A549 (cell line): Measurements from ENCODE around the gene MERTK. TPM values are rescaled to one million over a fixed set of nuclear protein-coding genes. Genes with fewer than 3 reads are reported as not detected.
"Not testable (repeated sequence)": the region's sequence is repeated elsewhere in the genome, so short reads cannot be mapped to it uniquely, and the experiment has no call there.

Experiments
- ATAC-seq, 2 experiments: fragments of 200-7000 bp in 1 of 2; fragments of >200 bp in 1 of 2; cut with Nextera tagmentation in 1 of 2; cut with Tn5 transposase in 1 of 2; 3 replicates each; pipeline versions ENCODE4 v1.8.0 to v1.9.1; 2018 to 2020; ENCODE audit warnings: mild to moderate bottlenecking in 1 of 2, moderate library complexity in 1 of 2
- CTCF ChIA-PET: fragments of 300-600 bp; sonication (Branson Sonifier 250); formaldehyde crosslinking; extraction: SDS; loops from one replicate; lab custom pipeline; 2021; ENCODE audit warnings: antibody characterized with exemption, inconsistent platforms; lab: Yijun Ruan, JAX
- POLR2A ChIA-PET: fragments of 350-600 bp; formaldehyde crosslinking; extraction: SDS; loops from one replicate; lab custom pipeline; 2021; ENCODE audit warnings: antibody characterized with exemption, inconsistent platforms; lab: Yijun Ruan, JAX
- DNase-seq, 2 experiments: peaks; one replicate each; pipeline versions ENCODE4 v3.0.0 to v3.0.0-alpha.2; 2011 to 2016; ENCODE audit warnings: low read depth in 1 of 2, low spot score in 1 of 2
- FAIRE-seq: peaks from 2 replicates; lab custom pipeline; 2011; peaks lifted over from hg19 to GRCh38; lab: Jason Lieb, UNC
- H3K27ac ChIP-seq, 2 experiments: fragments of >200 bp; sonication (Bioruptor Twin); formaldehyde crosslinking; 3 replicates each; pipeline ENCODE4 v1.5.1; 2016 to 2017
- H3K4me1 ChIP-seq: fragments of >200 bp; sonication (Bioruptor Twin); formaldehyde crosslinking; 3 replicates; pipeline ENCODE4 v1.6.1; 2016
- H3K4me2 ChIP-seq: fragments of >200 bp; sonication (Bioruptor Twin); formaldehyde crosslinking; 3 replicates; pipeline ENCODE4 v1.6.1; 2016
- H3K4me3 ChIP-seq: fragments of >200 bp; sonication (Bioruptor Twin); formaldehyde crosslinking; 3 replicates; pipeline ENCODE4 v1.5.1; 2016
- H3K9me3 ChIP-seq: fragments of >200 bp; sonication (Bioruptor Twin); formaldehyde crosslinking; 3 replicates; pipeline ENCODE4 v1.6.1; 2016
- BHLHE40 ChIP-seq: IDR thresholded peaks from 2 replicates; pipeline ENCODE4 v1.6.1; 2012; ENCODE audit warnings: low read depth, low read length, inconsistent platforms
- CBX8 ChIP-seq: fragments of 200-600 bp; sonication (generic); IDR thresholded peaks from 2 replicates; pipeline ENCODE4 v1.6.1; 2016
- HES2 ChIP-seq: fragments of >200 bp; sonication (Bioruptor Twin); formaldehyde crosslinking; IDR thresholded peaks from 2 replicates; pipeline ENCODE4 v1.6.1; 2016
- HOXB5 ChIP-seq: fragments of 250-450 bp; sonication (Bioruptor Pico); IDR thresholded peaks from 2 replicates; pipeline ENCODE4 v1.5.0; 2020; ENCODE audit warnings: mild to moderate bottlenecking, moderate library complexity
- KDM1A ChIP-seq: fragments of 200-600 bp; sonication (generic); IDR thresholded peaks from 2 replicates; pipeline ENCODE4 v1.6.1; 2016; ENCODE audit warnings: low read depth, mild to moderate bottlenecking
- MYC ChIP-seq: IDR thresholded peaks from 2 replicates; pipeline ENCODE4 v1.6.1; 2012; ENCODE audit warnings: mild to moderate bottlenecking, inconsistent platforms, low read length, improper control_type of control experiment, borderline replicate concordance
- NFE2L2 ChIP-seq: fragments of 150-350 bp; conservative IDR thresholded peaks from 2 replicates; pipeline ENCODE4 v1.6.1; 2014; ENCODE audit warnings: low read length
- NR3C1 ChIP-seq: fragments of >200 bp; sonication (Bioruptor Twin); formaldehyde crosslinking; IDR thresholded peaks from 3 replicates; pipeline ENCODE4 v1.6.1; 2017
- RAD21 ChIP-seq, 2 experiments: fragments of >200 bp in 1 of 2; sonication (Bioruptor Twin) in 1 of 2; formaldehyde crosslinking in 1 of 2; IDR thresholded peaks in 1 of 2; conservative IDR thresholded peaks in 1 of 2; 2 replicates in 1 of 2; 3 replicates in 1 of 2; pipeline ENCODE4 v1.6.1; 2012 to 2018; ENCODE audit warnings: inconsistent platforms in 1 of 2
- RFX5 ChIP-seq: fragments of 450-650 bp; IDR thresholded peaks from 2 replicates; pipeline ENCODE4 v1.7.1; 2014; ENCODE audit warnings: antibody characterized with exemption, mild to moderate bottlenecking, moderate library complexity
- SMC3 ChIP-seq: fragments of >200 bp; sonication (Bioruptor Twin); formaldehyde crosslinking; IDR thresholded peaks from 3 replicates; pipeline ENCODE4 v1.6.1; 2018; ENCODE audit warnings: inconsistent platforms
- SREBF2 ChIP-seq: fragments of 450-650 bp; IDR thresholded peaks from 2 replicates; pipeline ENCODE4 v1.6.1; 2014; ENCODE audit warnings: mild to moderate bottlenecking, moderate library complexity
- TFCP2L1 ChIP-seq: fragments of 250-450 bp; sonication (Bioruptor Pico); IDR thresholded peaks from 2 replicates; pipeline ENCODE4 v1.5.0; 2021; ENCODE audit warnings: mild to moderate bottlenecking
- USF2 ChIP-seq: fragments of 450-650 bp; IDR thresholded peaks from 2 replicates; pipeline ENCODE4 v1.6.1; 2014; ENCODE audit warnings: antibody characterized with exemption
- ZFP36 ChIP-seq: fragments of 450-650 bp; IDR thresholded peaks from 2 replicates; pipeline ENCODE4 v1.6.1; 2014; ENCODE audit warnings: borderline replicate concordance; ENCODE audit not compliant: partially characterized antibody
- WGBS: methylation state at CpG from one replicate; pipeline ENCODE4 v1.1.6; 2017; ENCODE audit errors: missing lambda C conversion rate; 5-methylcytosine and 5-hydroxymethylcytosine counted together
- polyA plus RNA-seq, 4 experiments: library from polyadenylated mRNA; depleted of rRNA in 3 of 4; stranded (reverse); fragments of >200 nt; fragmentation: RNase III in 1 of 4; extraction: RNeasy Plus Mini Kit Qiagen cat#74134 plus additional on column Dnase treatment in 1 of 4; gene quantifications; 2 replicates in 3 of 4; 3 replicates in 1 of 4; pipeline ENCODE4 v1.2.3, GENCODE V29; 2011 to 2017

The MERTK gene
- polyA plus RNA-seq, 2 of the 4 experiments (the other 2 are of a cell fraction), result 1.4 to 4.0 TPM

- 88% methylated on average over 7 of the region's 7 CpGs for WGBS
- Histone ChIP-seq H3K27ac (no peak overlapping the region), H3K4me2 (no peak overlapping the region), H3K4me3 (no peak overlapping the region), H3K9me3 (no peaks in the 10 kb centered on the region), H3K4me1 (no peaks in the 10 kb centered on the region)
- TF ChIP-seq SMC3 (no peak), NR3C1 (no peak), KDM1A (no peak), CBX8 (no peak), TFCP2L1 (CRISPR knock-in tag) (no peak), RFX5 (no peak), HOXB5 (no peak), HES2 (no peak)
- FAIRE-seq, result no peak
- DNase-seq, result no peak
- ChIA-PET POLR2A (no interaction called here), CTCF (no interaction called here)
- no peak for ATAC-seq
Observed at GRCh38 chr2:111961663-111962062, 63.3 kb downstream of the MERTK start.

GRCh38 chr2:111963086-111963485 lies 64.7 kb downstream of the MERTK start:
- DNase-seq, H3K4me2 ChIP-seq, ATAC-seq, H3K27ac ChIP-seq, H3K4me1 ChIP-seq, FAIRE-seq, H3K9me3 ChIP-seq, H3K4me3 ChIP-seq, POLR2A ChIA-PET, CTCF ChIA-PET: not testable (repeated sequence)
- 78% methylated on average over 8 of the region's 9 CpGs for WGBS

- ATAC-seq, H3K4me1 ChIP-seq, CTCF ChIA-PET, POLR2A ChIA-PET, H3K27ac ChIP-seq, DNase-seq, H3K4me2 ChIP-seq, H3K9me3 ChIP-seq, FAIRE-seq, H3K4me3 ChIP-seq: not testable (repeated sequence)
- 68% methylated on average over 4 of the region's 4 CpGs for WGBS
Observed at GRCh38 chr2:111963508-111963907, 65.1 kb downstream of the MERTK start.

- TF ChIP-seq CBX8 (no peak), SREBF2 (no peak), TFCP2L1 (CRISPR knock-in tag) (no peak), MYC (no peak), ZFP36 (no peak), USF2 (no peak)
- POLR2A ChIA-PET, result no interaction called here
- ATAC-seq (no peak), FAIRE-seq (no peak), DNase-seq (no peak)
- H3K4me2 ChIP-seq, result no peak overlapping the region
- no peaks in the 10 kb centered on the region for H3K4me1 ChIP-seq
- no peaks in the 10 kb centered on the region for H3K9me3 ChIP-seq
- CTCF ChIA-PET, result interaction anchor here (1.0 kb wide), 1 partner anchor 19 kb away, joined by 3 read pairs; no protein-coding TSS in a partner anchor
- H3K27ac ChIP-seq, result no peak overlapping the region
- 67% methylated on average over 3 of the region's 3 CpGs for WGBS
- no peak overlapping the region for H3K4me3 ChIP-seq
Observed at GRCh38 chr2:111965062-111965461, 66.7 kb downstream of the MERTK start.

GRCh38 chr2:111966241-111966640 lies 67.8 kb downstream of the MERTK start:
- ATAC-seq (no peak), FAIRE-seq (no peak), DNase-seq (no peak)
- no peak overlapping the region for H3K27ac ChIP-seq
- CTCF ChIA-PET, result interaction anchor here (1.0 kb wide), 1 partner anchor 18 kb away, joined by 3 read pairs; no protein-coding TSS in a partner anchor
- H3K9me3 ChIP-seq, result no peaks in the 10 kb centered on the region
- TF ChIP-seq BHLHE40 (no peak), NFE2L2 (no peak), RAD21 (conservative IDR thresholded peaks at IDR 0.05 in 1 of 2, IDR thresholded peaks at IDR 0.05 in 1 of 2) (no peak)
- POLR2A ChIA-PET, result no interaction called here
- no peak overlapping the region for H3K4me3 ChIP-seq
- no peak overlapping the region for H3K4me2 ChIP-seq
- WGBS, result 80% methylated on average over 1 of the region's 1 CpG
- no peaks in the 10 kb centered on the region for H3K4me1 ChIP-seq
